Right forelimb (tissue), 1 donor: ENCODE results near the gene NOSIP.

Experiments used
- DNase-seq: peaks from one replicate; pipeline ENCODE4 v3.0.0-alpha.2; 2018

The NOSIP gene

GRCh38 chr19:49544154-49544553 is 36.2 kb downstream of the NOSIP start:
- no peak for DNase-seq

- no peak for DNase-seq
Observed at GRCh38 chr19:49543032-49543431, 37.3 kb downstream of the NOSIP start.

- DNase-seq, result no peak
Observed at GRCh38 chr19:49542446-49542845, 37.9 kb downstream of the NOSIP start.

GRCh38 chr19:49541914-49542313 is 38.4 kb downstream of the NOSIP start:
- no peak for DNase-seq

GRCh38 chr19:49539192-49539952 is 41.0 kb downstream of the NOSIP start:
- no peak for DNase-seq

- no peak for DNase-seq
Observed at GRCh38 chr19:49538643-49539042, 41.7 kb downstream of the NOSIP start.

GRCh38 chr19:49536921-49537462 is 43.4 kb downstream of the NOSIP start:
- DNase-seq, result no peak

GRCh38 chr19:49534632-49535385 is 45.5 kb downstream of the NOSIP start:
- DNase-seq, result no peak

GRCh38 chr19:49533551-49534488 is 46.5 kb downstream of the NOSIP start:
- DNase-seq, result peak; percentile 85

- DNase-seq, result no peak
Observed at GRCh38 chr19:49530708-49531107, 49.6 kb downstream of the NOSIP start.

- DNase-seq, result peak; percentile 60
Observed at GRCh38 chr19:49528211-49528771, 52.1 kb downstream of the NOSIP start.

- DNase-seq, result no peak
Observed at GRCh38 chr19:49524812-49525455, 55.4 kb downstream of the NOSIP start.

GRCh38 chr19:49520705-49521319 is 59.5 kb downstream of the NOSIP start:
- DNase-seq, result no peak

GRCh38 chr19:49518033-49518432 is 62.3 kb downstream of the NOSIP start:
- no peak for DNase-seq

- DNase-seq, result no peak
Observed at GRCh38 chr19:49515767-49516166, 64.6 kb downstream of the NOSIP start.

- DNase-seq, result no peak
Observed at GRCh38 chr19:49514151-49514550, 66.2 kb downstream of the NOSIP start.

- DNase-seq, result no peak
Observed at GRCh38 chr19:49513746-49514118, 66.6 kb downstream of the NOSIP start.

- peak; percentile 82 for DNase-seq
Observed at GRCh38 chr19:49512970-49513745, 67.2 kb downstream of the NOSIP start.

- no peak for DNase-seq
Observed at GRCh38 chr19:49507803-49508494, 72.4 kb downstream of the NOSIP start.

- no peak for DNase-seq
Observed at GRCh38 chr19:49506575-49507105, 73.7 kb downstream of the NOSIP start.
